Activated CD4-positive, alpha-beta T cell treated with anti-CD3 and anti-CD28 coated beads, Interleukin-2, amount 10 ng/mL, durations not matched to agents 24 days and 14 days (primary cell): ENCODE data around the gene SLC44A5. TPM values are rescaled to one million over a fixed set of nuclear protein-coding genes. Genes with fewer than 3 reads are reported as not detected.

ENCODE experiments used
- DNase-seq: peaks from one replicate; pipeline ENCODE4 v3.0.0; 2022
- H3K27ac Mint-ChIP-seq: one replicate; pipeline ENCODE4 v1.8.0; 2022; ENCODE audit warnings: mild to moderate bottlenecking, mixed read lengths
- H3K27me3 Mint-ChIP-seq: one replicate; pipeline ENCODE4 v1.8.0; 2022; ENCODE audit warnings: mixed read lengths
- H3K36me3 Mint-ChIP-seq: one replicate; pipeline ENCODE4 v1.8.0; 2022; ENCODE audit warnings: low read depth, mild to moderate bottlenecking, mixed read lengths
- H3K4me1 Mint-ChIP-seq: one replicate; pipeline ENCODE4 v1.8.0; 2021; ENCODE audit warnings: mixed read lengths
- H3K4me3 Mint-ChIP-seq: one replicate; pipeline ENCODE4 v1.8.0; 2022; ENCODE audit warnings: mild to moderate bottlenecking, moderate library complexity, mixed read lengths
- H3K9me3 Mint-ChIP-seq: one replicate; pipeline ENCODE4 v1.8.0; 2021; ENCODE audit warnings: mixed read lengths
- intact Hi-C: fragments of 100-400 bp; cut with micrococcal nuclease; formaldehyde crosslinking; loops from one replicate; pipeline ENCODE4 v1.15.1; 2023
- total RNA-seq: library from RNA; stranded (reverse); gene quantifications from 2 replicates; pipeline ENCODE4 v1.2.3, GENCODE V29; 2022

The SLC44A5 gene
- total RNA-seq, 1 donor from 2014 or later: not detected

DNA sequence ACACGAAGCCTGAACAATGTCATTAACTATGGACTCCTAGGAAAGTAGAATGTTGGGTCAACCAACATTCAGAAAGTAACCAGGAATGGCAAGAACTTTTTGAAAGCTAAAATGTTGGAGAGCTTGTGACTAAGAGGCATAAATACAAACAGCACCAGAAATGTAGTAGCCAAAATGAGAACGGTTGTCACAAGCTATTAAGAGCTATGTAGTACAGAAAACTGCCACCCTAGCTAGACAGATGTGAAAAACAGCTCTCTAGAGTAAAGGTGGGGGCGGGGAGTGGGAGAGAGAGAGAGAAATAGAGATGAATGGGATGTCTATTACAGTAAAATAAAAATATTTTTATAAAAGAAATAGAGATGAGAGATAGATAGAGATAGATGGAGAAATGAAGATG is 35.1 kb downstream of the SLC44A5 start:
- no peaks in the 10 kb centered on the region for H3K9me3 Mint-ChIP-seq
- no peaks in the 10 kb centered on the region for H3K36me3 Mint-ChIP-seq
- H3K4me3 Mint-ChIP-seq: no peak overlapping the region
- no peak overlapping the region for H3K27ac Mint-ChIP-seq
- intact Hi-C loops: no loop called here
- DNase-seq: no peak
- no peaks in the 10 kb centered on the region for H3K4me1 Mint-ChIP-seq
- no peaks in the 10 kb centered on the region for H3K27me3 Mint-ChIP-seq

GRCh38 chr1:75567191-75567590 is 43.7 kb downstream of the SLC44A5 start:
- intact Hi-C loops: no loop called here
- Mint-ChIP-seq H3K27ac (no peak overlapping the region), H3K27me3 (no peaks in the 10 kb centered on the region), H3K4me1 (no peaks in the 10 kb centered on the region), H3K4me3 (no peak overlapping the region), H3K36me3 (no peaks in the 10 kb centered on the region), H3K9me3 (no peaks in the 10 kb centered on the region)
- DNase-seq: no peak

GRCh38 chr1:75559800-75560199 is 51.1 kb downstream of the SLC44A5 start:
- Mint-ChIP-seq H3K9me3 (no peaks in the 10 kb centered on the region), H3K27me3 (no peaks in the 10 kb centered on the region), H3K4me3 (no peak overlapping the region), H3K27ac (no peak overlapping the region), H3K36me3 (no peaks in the 10 kb centered on the region), H3K4me1 (no peaks in the 10 kb centered on the region)
- intact Hi-C loops: no loop called here
- DNase-seq: no peak

DNA sequence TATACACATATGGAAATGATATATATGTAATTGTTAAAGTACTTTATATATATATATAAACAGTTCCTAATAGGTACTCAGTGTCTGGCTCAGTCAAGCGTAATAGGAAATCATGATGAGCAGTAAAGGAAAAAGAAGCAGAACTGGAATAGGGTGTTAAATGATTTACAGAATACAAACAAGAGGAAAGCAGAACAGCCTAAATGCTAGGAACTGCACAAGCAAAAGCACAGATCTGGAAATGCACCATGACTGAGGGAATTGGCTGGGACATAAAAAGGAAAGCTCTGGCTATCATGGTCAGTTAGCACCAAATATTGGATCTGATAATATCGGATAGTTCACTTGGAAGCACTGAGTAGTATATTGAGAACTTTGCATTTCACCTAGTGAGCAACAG is 51.8 kb downstream of the SLC44A5 start:
- Mint-ChIP-seq H3K27me3 (no peaks in the 10 kb centered on the region), H3K4me3 (no peak overlapping the region), H3K27ac (no peak overlapping the region), H3K36me3 (no peaks in the 10 kb centered on the region), H3K4me1 (no peaks in the 10 kb centered on the region), H3K9me3 (no peaks in the 10 kb centered on the region)
- no peak for DNase-seq
- intact Hi-C loops: no loop called here

- no peaks in the 10 kb centered on the region for H3K9me3 Mint-ChIP-seq
- no peak overlapping the region for H3K27ac Mint-ChIP-seq
- H3K36me3 Mint-ChIP-seq: no peaks in the 10 kb centered on the region
- H3K27me3 Mint-ChIP-seq: no peaks in the 10 kb centered on the region
- DNase-seq: no peak
- intact Hi-C loops: no loop called here
- H3K4me1 Mint-ChIP-seq: no peaks in the 10 kb centered on the region
- no peak overlapping the region for H3K4me3 Mint-ChIP-seq
These were observed 56.0 kb downstream of the SLC44A5 start for GRCh38 chr1:75554870-75555269.

DNA sequence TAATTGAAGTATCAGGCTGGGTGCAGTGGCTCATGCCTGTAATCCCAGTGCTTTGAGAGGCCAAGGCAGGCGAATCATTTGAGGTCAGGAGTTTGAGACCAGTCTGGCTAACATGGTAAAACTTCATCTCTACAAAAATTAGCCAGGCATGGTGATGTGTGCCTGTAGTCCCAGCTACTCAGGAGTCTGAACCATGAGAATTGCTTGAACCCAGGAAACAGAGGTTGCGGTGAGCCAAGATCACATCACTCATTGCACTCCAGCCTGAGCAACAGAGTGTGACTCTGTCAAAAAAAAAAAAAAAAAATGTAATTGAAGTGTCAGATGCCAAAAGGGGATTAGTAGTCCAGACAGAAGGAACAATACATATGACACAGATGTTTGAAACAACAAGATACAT is 56.7 kb downstream of the SLC44A5 start:
- Mint-ChIP-seq H3K36me3 (no peaks in the 10 kb centered on the region), H3K9me3 (no peaks in the 10 kb centered on the region), H3K4me3 (no peak overlapping the region), H3K4me1 (no peaks in the 10 kb centered on the region), H3K27ac (no peak overlapping the region), H3K27me3 (no peaks in the 10 kb centered on the region)
- no peak for DNase-seq
- intact Hi-C loops: no loop called here

GRCh38 chr1:75550559-75550958 is 60.4 kb downstream of the SLC44A5 start:
- no peak overlapping the region for H3K4me3 Mint-ChIP-seq
- no peaks in the 10 kb centered on the region for H3K9me3 Mint-ChIP-seq
- intact Hi-C loops: no loop called here
- no peaks in the 10 kb centered on the region for H3K4me1 Mint-ChIP-seq
- H3K36me3 Mint-ChIP-seq: no peaks in the 10 kb centered on the region
- H3K27ac Mint-ChIP-seq: no peak overlapping the region
- DNase-seq: no peak
- H3K27me3 Mint-ChIP-seq: no peaks in the 10 kb centered on the region

DNA sequence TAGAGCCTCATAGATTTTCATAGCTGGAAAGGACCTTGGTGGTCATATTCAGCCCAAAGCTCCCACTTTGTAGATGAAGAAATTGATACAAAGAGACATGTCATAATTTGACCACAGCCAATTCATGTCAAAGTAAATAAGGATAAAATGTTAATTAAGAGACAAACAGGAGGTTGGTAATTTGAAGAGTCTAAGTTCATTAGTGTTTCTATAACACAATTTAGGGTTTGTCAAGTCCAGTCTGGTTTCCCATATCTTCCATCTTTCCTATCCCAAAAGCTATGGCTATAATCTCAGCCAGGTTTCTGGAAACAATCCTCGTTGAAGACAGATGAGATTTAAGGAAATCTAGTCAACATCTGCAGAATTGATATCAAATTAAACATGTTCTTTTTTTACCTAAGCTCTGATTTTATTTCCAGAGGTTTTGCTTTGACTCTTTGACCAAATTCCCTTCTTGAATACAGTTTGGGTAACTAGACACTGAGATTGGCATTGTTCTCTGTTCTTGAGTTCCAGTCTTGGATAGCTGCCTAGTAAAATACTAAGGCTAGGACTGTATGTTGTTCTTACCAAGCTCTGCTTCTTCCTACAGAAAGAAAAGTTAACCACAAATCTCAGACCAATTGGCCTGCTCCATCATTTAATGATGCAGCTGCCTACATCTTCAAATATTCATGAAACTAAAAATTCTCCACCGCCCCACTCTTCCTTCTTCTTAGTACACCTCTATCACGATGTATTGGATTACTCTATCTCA is 62.0 kb downstream of the SLC44A5 start:
- H3K9me3 Mint-ChIP-seq: no peaks in the 10 kb centered on the region
- intact Hi-C loops: no loop called here
- no peaks in the 10 kb centered on the region for H3K27me3 Mint-ChIP-seq
- no peaks in the 10 kb centered on the region for H3K4me1 Mint-ChIP-seq
- no peak overlapping the region for H3K27ac Mint-ChIP-seq
- no peaks in the 10 kb centered on the region for H3K36me3 Mint-ChIP-seq
- no peak for DNase-seq
- H3K4me3 Mint-ChIP-seq: no peak overlapping the region

DNA sequence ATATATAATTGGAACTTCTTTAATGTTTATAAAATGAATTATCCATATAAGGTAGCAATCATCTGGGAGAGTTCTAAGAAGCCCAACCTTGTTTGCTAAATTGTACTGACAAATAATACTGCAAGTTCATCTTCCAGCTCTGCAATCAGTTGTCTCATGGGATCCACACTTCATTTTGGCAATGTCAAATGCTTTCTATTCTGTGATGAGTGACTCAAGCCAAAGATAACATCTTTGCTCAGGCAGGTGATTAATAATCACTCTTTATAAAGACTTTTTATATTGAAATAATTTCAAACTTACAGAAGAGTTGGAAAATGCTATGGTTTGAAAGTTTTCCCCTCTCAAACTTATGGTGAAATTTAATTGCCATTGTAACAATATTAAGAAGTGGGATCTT is 67.2 kb downstream of the SLC44A5 start:
- Mint-ChIP-seq H3K36me3 (no peaks in the 10 kb centered on the region), H3K4me3 (no peak overlapping the region), H3K27ac (no peak overlapping the region), H3K27me3 (no peaks in the 10 kb centered on the region), H3K9me3 (no peaks in the 10 kb centered on the region), H3K4me1 (no peaks in the 10 kb centered on the region)
- DNase-seq: no peak
- intact Hi-C loops: no loop called here

- no peaks in the 10 kb centered on the region for H3K4me1 Mint-ChIP-seq
- intact Hi-C loops: no loop called here
These were observed 67.9 kb downstream of the SLC44A5 start for GRCh38 chr1:75542818-75543570.

GRCh38 chr1:75539230-75540116 is 71.4 kb downstream of the SLC44A5 start:
- no peak overlapping the region for H3K27ac Mint-ChIP-seq
- no peak for DNase-seq
- H3K36me3 Mint-ChIP-seq: no peaks in the 10 kb centered on the region
- no peaks in the 10 kb centered on the region for H3K9me3 Mint-ChIP-seq
- H3K4me3 Mint-ChIP-seq: no peak overlapping the region
- H3K27me3 Mint-ChIP-seq: no peaks in the 10 kb centered on the region
- no peaks in the 10 kb centered on the region for H3K4me1 Mint-ChIP-seq
- intact Hi-C loops: no loop called here

More at GRCh38 chr1:75542818-75543570, 67.9 kb downstream of the SLC44A5 start:
- Mint-ChIP-seq H3K27ac (no peak overlapping the region), H3K9me3 (no peaks in the 10 kb centered on the region), H3K36me3 (no peaks in the 10 kb centered on the region), H3K27me3 (no peaks in the 10 kb centered on the region), H3K4me3 (no peak overlapping the region)
- no peak for DNase-seq

DNA sequence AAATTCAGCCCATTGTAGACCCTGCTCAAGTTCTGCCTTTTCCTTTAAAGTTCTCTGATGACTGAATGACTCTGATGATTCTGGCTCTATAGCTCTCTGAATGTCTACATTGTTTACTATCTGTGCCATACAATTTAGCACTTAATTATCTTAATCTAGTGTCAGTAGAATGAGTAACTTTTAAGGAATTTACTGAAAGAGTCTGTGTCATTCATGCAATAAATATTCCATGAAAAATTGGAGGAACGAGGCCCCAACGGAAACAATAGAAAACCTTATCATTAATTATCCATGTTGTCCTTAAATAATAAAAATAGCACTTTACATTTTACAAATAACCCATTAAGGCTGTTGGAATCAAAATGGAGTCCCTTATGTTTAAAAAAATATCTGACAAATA is 77.8 kb downstream of the SLC44A5 start:
- Mint-ChIP-seq H3K4me3 (no peak overlapping the region), H3K27ac (no peak overlapping the region), H3K4me1 (no peaks in the 10 kb centered on the region), H3K36me3 (no peaks in the 10 kb centered on the region), H3K9me3 (no peaks in the 10 kb centered on the region), H3K27me3 (no peaks in the 10 kb centered on the region)
- no peak for DNase-seq
- intact Hi-C loops: no loop called here

- Mint-ChIP-seq H3K36me3 (no peaks in the 10 kb centered on the region), H3K27me3 (no peaks in the 10 kb centered on the region), H3K4me3 (no peak overlapping the region), H3K4me1 (no peaks in the 10 kb centered on the region), H3K27ac (no peak overlapping the region), H3K9me3 (no peaks in the 10 kb centered on the region)
- no peak for DNase-seq
- intact Hi-C loops: no loop called here
These were observed 79.3 kb downstream of the SLC44A5 start for GRCh38 chr1:75531570-75531969.

GRCh38 chr1:75529488-75529887 is 81.4 kb downstream of the SLC44A5 start:
- Mint-ChIP-seq H3K9me3 (no peaks in the 10 kb centered on the region), H3K27me3 (no peaks in the 10 kb centered on the region), H3K36me3 (no peaks in the 10 kb centered on the region), H3K27ac (no peak overlapping the region), H3K4me3 (no peak overlapping the region), H3K4me1 (no peaks in the 10 kb centered on the region)
- intact Hi-C loops: no loop called here
- no peak for DNase-seq
